SJCRH30 (cell line): ENCODE results near the gene NACAD. TPM values are rescaled to one million over a fixed set of nuclear protein-coding genes. Genes with fewer than 3 reads are reported as not detected.

Experiments used
- DNase-seq, 2 experiments: peaks; one replicate each; pipeline ENCODE4 v3.0.0-alpha.2; 2015 to 2020
- H3K27ac ChIP-seq: fragments of 250-450 bp; sonication (Bioruptor Pico); 2 replicates; pipeline ENCODE4 v1.5.1; 2020; ENCODE audit warnings: mild to moderate bottlenecking, moderate library complexity
- H3K27me3 ChIP-seq: fragments of 250-450 bp; sonication (Bioruptor Pico); 2 replicates; pipeline ENCODE4 v1.5.1; 2020; ENCODE audit warnings: mild to moderate bottlenecking, moderate library complexity
- H3K36me3 ChIP-seq: fragments of 250-450 bp; sonication (Bioruptor Pico); 2 replicates; pipeline ENCODE4 v1.5.1; 2020; ENCODE audit warnings: mild to moderate bottlenecking, moderate library complexity
- H3K4me1 ChIP-seq: fragments of 250-450 bp; sonication (Bioruptor Pico); 2 replicates; pipeline ENCODE4 v1.5.1; 2020; ENCODE audit warnings: mild to moderate bottlenecking, moderate library complexity
- H3K4me3 ChIP-seq: fragments of 250-450 bp; sonication (Bioruptor Pico); 2 replicates; pipeline ENCODE4 v1.5.1; 2020; ENCODE audit warnings: mild to moderate bottlenecking, moderate library complexity
- H3K9me3 ChIP-seq: fragments of 250-450 bp; sonication (Bioruptor Pico); replicated peaks from 2 replicates; pipeline ENCODE4 v1.5.1; 2020; ENCODE audit warnings: mild to moderate bottlenecking, moderate library complexity
- total RNA-seq: library from RNA; depleted of rRNA; stranded (reverse); fragments of >200 nt; shearing (Covaris generic); gene quantifications from 2 replicates; pipeline ENCODE4 v1.2.3, GENCODE V29; 2014

NACAD gene
- total RNA-seq, 1 experiment from 2014 or later: 4.8 TPM

DNA sequence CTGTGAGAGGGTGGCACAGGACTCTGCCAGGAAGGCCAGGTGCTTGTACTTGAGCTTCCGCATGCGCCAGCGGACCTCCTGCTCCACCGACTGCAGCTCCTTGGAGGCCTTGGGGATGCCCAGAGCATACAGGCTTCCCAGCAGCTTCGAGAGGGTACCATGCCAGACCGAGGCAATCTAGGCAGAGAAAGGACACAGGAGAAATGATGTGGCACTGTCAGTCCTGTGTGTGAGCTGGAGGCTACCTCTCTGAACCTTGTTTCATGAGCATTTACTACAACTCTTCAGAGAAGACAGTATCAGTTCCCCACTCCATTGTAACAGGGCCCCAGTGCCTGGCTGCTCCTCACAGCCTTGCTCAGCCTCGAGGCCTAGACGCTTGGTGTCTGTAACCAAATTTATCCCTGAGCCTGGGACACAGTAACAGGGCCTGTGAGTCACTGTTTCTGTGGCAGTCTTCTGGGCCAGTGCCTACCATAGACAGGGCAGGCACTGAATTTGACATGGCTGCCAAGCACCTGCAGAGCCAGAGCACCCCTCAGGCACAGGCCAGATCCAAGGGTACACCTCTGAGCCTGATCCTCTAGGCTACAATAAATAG is 16.9 kb upstream of the NACAD start:
- Histone ChIP-seq H3K4me3 (no peak overlapping the region), H3K36me3 (peaks cover 87% of the 10 kb centered on the region), H3K27me3 (no peaks in the 10 kb centered on the region), H3K9me3 (no peaks in the 10 kb centered on the region), H3K27ac (no peak overlapping the region), H3K4me1 (0 out of 2 replicates have a peak, but pooled peaks cover 3% of the 10 kb centered on the region)
- DNase-seq: no peak

DNA sequence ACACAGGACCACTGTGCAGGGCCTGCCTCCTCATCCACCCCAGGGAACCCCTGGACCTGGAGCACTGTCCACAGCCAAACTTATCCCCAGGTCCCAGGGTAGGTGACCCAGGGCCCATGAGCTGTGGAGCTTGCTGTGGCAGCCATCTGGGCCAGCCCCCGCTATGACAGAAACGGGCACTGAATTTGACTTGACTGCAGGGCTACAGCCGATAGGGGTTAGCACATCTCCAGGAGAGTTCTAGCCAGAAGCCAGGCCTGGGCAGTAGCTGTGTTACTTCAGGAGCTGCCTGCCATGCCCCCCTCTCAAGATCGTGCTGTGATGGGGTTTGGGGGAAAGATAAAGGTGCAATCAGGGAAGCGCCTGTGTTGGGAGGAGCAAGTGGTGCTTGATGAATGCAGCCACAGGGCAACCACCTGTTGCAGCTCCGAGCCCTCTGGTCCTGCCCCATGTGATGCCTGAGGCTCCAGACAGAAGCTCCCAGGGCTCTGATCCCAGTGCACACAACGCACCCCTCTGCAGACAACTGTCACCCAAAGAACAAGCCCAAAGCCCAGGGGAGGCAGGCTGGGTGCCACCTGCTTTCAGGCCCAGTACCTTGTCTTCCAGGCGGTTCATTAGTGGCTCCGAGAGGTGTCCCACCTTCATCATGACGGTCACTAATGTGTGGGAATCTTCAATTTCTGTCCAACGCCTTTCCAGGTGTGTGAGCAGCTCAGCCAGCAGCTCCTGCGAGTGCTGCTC is 16.2 kb upstream of the NACAD start:
- Histone ChIP-seq H3K27ac (no peak overlapping the region), H3K4me1 (no peaks in the 10 kb centered on the region), H3K4me3 (no peak overlapping the region), H3K9me3 (no peaks in the 10 kb centered on the region), H3K27me3 (no peaks in the 10 kb centered on the region), H3K36me3 (peaks cover 93% of the 10 kb centered on the region)
- DNase-seq: no peak

DNA sequence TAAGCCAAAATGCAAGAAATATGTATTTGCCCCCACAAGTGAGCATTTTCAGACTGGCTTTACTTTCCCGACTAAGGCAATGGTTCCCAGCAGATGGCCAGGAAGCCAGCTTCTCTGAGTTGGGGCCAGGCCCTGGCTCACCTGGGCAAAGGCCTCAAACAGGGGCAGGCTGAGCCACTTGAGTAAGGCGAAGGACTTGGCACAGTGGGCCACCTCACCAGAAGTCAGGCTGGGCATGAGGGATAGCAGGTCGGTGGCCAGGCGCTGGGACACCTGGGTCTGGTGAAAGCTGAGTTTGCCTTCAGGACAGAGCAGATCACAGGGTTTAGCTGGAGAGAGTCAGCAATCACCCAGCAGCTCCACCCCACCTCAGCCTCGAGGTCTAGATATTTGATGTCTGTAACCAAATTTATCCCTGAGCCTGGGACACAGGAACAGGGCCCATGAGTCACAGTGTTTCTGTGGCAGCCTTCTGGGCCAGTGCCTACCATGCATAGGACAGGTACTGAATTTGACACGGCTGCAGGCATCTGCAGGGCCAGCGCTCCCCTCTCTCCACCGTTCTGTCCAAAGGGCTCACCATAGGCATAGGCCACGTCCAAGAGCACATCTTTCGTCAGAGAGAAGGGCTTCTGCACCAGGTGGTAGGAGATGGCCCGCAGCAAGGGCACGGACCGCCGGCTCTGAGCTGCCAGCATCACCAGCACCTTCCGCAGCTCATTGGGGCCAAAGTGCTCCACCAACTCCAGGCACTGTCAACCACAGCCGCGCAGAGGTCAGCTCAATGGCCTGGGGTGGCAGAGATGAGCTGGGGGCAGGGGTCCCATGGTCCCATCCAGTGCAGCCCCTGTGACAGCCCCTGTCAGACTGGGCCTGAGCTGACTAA is 15.4 kb upstream of the NACAD start:
- H3K4me1 ChIP-seq: no peaks in the 10 kb centered on the region
- H3K9me3 ChIP-seq: no peaks in the 10 kb centered on the region
- H3K27me3 ChIP-seq: no peaks in the 10 kb centered on the region
- DNase-seq: no peak
- no peak overlapping the region for H3K27ac ChIP-seq
- peaks cover 98% of the 10 kb centered on the region for H3K36me3 ChIP-seq
- no peak overlapping the region for H3K4me3 ChIP-seq

DNA sequence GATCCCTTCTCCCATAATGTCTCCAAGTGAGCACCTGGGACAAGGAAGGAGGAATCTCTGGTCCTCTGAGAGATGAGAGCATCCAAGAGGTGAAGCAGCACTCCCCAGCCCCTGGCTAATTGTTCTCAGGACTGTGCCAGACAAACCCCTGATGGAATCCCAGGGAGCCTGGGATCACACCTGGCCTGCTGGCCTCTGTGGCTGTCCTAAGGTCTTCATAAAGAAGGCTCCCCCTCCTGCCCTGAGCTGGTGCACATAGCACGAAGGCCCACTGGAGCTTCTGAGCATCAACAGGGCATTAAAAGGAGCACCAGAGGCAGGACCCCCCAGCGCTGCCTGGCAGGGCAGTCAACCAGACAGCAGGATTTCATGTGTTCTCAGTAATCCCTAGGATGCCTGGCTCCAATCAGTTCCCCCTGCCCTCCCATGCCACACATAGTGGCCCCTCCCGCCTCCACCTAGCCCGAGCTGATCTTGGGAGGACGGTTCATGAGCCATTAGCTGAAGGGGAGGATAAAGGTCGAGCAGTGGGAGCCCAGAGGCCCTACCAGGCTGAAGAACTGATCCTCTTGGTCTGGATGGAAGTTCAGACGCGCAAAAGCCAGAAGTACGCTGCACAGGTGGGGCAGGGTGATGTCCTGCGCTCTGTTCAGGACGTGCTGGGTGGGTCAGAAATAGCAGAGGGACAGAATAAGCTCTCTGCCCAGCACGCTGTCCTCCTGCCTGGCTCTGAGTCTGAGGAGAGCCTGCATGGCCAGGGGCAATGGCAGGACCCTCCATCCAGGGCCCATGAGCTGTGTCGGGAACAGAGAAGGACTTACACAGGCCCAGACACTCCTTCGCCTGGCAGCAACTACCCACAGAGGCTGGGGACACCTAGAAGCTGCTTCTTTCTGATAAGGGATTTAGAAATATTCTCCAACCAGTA is 14.3 kb upstream of the NACAD start:
- Histone ChIP-seq H3K27me3 (no peaks in the 10 kb centered on the region), H3K9me3 (no peaks in the 10 kb centered on the region), H3K27ac (no peak overlapping the region), H3K36me3 (peaks cover 95% of the 10 kb centered on the region), H3K4me1 (no peaks in the 10 kb centered on the region), H3K4me3 (no peak overlapping the region)
- DNase-seq: no peak

DNA sequence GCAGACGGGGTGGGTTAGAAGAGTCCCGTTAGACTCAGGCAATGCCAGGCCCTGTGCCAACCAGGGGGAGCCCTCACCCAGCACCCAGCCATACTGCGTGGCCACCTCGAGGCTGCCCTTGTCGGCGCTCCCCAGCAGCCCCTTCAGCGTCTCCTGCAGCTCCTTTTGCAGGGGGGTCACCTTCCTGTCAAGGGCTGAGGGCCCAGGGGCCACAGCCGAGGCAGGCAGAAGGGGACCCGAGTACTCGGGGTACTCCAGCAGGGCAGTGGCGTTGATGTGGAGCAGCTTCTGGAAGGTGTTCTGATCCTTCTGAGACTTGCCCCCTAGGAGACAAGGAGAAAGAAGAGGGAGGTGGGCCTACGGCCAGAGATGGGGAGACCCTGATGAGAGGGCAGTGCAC is 13.0 kb upstream of the NACAD start:
- no peaks in the 10 kb centered on the region for H3K4me1 ChIP-seq
- H3K27ac ChIP-seq: no peak overlapping the region
- H3K9me3 ChIP-seq: no peaks in the 10 kb centered on the region
- no peaks in the 10 kb centered on the region for H3K27me3 ChIP-seq
- no peak for DNase-seq
- peaks cover 82% of the 10 kb centered on the region for H3K36me3 ChIP-seq
- no peak overlapping the region for H3K4me3 ChIP-seq

DNA sequence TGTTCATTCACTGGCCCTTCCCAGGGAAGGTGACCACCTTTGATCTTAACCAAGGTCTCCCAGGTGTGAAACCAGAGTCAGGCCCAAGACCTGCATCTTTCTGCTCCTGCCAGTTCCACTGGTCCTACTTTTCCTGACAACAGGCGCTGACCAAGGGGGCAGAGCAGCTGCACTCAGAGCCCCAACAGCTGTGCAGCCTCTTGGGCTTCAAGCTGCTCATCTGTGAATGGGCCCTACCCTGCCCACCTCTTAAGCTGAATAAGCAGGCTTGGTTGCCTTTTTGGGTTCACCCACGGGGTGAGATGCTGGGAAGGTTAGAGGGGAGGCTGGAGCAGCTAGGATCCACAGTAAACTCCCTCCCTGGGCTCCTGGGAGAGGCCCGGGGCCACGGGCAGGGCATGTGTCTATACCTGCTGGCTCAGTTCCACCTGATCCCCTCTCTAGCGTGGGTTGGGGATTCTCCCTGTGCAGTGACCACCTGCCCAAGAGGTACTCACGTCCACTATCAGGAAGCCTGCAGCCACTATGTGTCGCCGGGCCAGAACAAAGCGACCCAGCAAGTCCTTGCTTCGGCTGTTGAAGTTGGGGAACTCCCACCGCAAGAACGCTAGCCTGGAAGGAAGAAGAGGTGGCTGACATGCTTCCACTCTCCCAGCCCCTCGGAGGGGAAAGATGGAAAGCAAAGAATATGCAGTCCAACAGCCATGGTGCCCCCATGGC is 12.2 kb upstream of the NACAD start:
- no peak for DNase-seq
- Histone ChIP-seq H3K27ac (no peak overlapping the region), H3K4me1 (no peaks in the 10 kb centered on the region), H3K4me3 (no peak overlapping the region), H3K9me3 (no peaks in the 10 kb centered on the region), H3K27me3 (no peaks in the 10 kb centered on the region), H3K36me3 (peaks cover 74% of the 10 kb centered on the region)

DNA sequence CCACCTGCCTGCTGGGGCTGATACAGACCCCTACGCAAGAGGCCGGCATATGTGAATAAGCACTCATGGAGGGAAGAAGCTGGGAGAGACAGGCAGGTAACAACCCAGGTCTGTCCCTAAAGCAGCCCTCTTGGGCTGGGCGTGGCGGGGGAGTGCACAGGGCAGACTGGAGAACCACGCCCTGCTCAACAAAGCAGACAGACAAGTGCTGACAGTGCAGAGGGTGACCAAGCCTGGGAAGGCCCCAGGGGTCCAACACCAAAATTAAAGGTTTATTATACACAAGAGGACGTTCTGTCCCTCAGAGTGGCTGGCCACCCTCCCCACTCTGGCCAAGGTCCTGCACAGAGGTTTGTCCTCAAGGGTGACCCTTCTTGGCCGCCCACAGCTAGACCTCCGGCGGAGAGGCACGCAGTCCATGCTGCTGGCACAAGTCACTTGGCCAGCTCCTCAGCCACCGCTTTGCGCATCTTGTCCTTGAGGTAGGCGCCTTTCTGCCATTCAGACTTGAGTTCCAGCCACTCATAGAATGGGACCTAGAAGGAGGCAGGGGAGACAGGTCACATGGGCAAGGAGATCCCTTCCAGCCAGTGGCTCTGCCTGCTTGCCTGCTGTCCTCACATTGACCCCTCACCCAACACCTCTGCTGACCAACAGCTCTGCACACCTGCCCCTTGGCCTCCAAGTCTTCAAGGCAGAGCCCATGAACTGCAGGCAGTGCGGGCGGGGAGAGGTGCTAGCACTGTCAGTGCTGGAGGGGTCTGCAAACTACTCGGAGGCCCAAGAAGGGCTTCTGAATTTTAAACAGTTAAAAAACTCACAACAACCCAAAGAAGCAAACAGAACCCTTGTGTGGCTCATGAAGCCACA is 11.4 kb upstream of the NACAD start:
- no peak overlapping the region for H3K4me3 ChIP-seq
- H3K36me3 ChIP-seq: peaks cover 68% of the 10 kb centered on the region
- no peaks in the 10 kb centered on the region for H3K27me3 ChIP-seq
- H3K9me3 ChIP-seq: no peaks in the 10 kb centered on the region
- H3K4me1 ChIP-seq: no peaks in the 10 kb centered on the region
- DNase-seq: no peak
- H3K27ac ChIP-seq: no peak overlapping the region

DNA sequence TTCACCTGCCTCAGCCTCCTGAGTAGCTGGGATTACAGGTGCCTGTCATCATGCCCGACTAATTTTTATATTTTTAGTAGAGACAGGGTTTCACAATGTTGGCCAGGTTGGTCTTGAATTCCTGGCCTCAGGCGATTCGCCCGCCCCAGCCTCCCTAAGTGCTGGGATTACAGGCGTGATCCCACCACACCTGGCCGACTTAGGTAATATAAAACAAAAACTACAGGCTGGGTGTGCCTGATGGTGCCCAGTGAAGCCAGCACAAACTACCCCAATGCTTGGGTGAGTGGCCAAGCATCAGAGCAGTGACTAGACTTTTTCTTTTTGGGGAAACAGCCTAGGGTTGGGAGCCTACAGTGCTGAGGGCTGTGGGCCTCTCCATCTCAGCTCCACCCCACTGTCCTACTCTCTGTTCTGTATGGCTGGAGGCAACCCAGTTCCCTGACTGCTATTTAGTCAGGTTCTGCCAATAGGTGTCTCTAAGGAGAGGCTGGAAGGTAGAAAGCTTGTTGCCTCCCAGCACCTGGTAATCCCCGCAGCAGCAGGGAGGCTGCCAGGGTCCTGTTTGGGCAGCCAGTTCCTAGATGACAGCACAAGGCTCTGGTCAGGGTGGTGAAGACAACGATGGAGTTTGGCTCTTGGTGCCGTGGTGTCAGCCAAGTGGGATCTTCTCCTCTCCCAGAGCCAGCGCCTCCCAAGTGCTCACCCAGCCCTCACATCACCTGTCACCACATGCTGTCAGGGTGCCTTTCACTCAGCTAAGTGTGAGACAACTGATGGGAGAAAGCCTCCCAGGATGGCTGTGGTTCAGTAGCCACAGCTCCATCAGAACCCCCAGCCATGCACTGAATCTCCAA is 10.4 kb upstream of the NACAD start:
- Histone ChIP-seq H3K27ac (no peak overlapping the region), H3K36me3 (peaks cover 59% of the 10 kb centered on the region), H3K4me3 (no peak overlapping the region), H3K9me3 (no peaks in the 10 kb centered on the region), H3K4me1 (no peaks in the 10 kb centered on the region), H3K27me3 (no peaks in the 10 kb centered on the region)
- no peak for DNase-seq

DNA sequence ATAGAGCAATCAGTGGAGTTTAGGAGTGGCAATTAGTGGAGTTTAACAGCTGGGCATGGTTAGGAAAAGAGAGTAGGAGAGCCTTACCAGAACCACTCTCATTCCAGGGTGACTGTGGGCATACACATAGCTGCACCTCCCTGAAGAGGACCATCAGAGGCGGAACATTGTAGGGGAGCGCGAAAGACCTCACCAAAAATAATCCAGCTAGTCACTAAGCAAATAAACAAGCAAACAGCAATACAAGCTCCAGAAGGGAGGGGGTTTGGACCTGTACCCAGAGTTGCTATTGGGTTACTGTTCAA is 4.1 kb upstream of the NACAD start:
- Histone ChIP-seq H3K9me3 (no peaks in the 10 kb centered on the region), H3K36me3 (no peaks in the 10 kb centered on the region), H3K4me1 (peaks cover 8% of the 10 kb centered on the region), H3K27ac (no peak overlapping the region), H3K4me3 (no peak overlapping the region), H3K27me3 (no peaks in the 10 kb centered on the region)
- DNase-seq: no peak

DNA sequence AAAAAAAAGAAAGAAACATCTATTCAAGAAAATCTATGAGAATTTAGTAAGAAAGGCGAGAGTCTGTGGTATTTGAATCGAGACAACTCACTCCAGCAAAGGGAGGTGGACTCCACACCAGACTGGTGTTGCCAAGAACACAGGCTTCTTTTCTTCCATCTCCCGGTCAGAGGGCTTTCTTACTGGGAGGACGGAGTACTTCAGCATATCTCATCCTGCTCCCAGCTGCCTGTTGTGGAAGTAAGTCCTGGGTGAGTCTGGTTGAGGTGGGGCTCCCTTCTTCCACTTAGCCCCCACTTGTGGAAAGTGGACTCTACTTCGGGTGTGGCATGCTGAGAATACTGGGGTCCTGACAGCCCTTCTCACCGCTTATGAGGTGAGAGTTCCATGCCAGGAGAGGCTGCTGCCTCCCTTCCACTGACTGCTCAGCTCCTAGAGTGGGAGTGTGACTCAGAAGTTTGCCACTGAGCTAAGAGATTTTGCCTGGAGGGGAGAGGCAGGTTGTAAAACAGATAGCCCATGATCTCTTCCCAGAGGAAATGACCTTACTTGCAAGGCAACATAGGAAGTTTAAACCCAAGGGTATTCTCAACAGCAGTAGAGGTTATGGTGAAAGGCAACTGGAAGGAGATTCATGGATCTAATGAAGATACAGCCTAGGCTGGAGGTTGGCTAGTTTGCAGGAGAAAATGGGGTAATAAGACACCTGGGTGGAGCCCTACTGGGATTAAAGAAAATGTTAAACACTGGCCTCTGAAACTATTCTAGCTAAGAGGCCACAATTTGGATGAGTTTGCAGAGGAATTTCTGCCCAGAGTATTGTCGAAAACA is 3.5 kb upstream of the NACAD start:
- Histone ChIP-seq H3K4me3 (no peak overlapping the region), H3K27ac (no peak overlapping the region), H3K4me1 (peaks cover 8% of the 10 kb centered on the region), H3K9me3 (no peaks in the 10 kb centered on the region), H3K36me3 (no peaks in the 10 kb centered on the region), H3K27me3 (no peaks in the 10 kb centered on the region)
- peak in 1 of 2 experiments; percentile 48 for DNase-seq

DNA sequence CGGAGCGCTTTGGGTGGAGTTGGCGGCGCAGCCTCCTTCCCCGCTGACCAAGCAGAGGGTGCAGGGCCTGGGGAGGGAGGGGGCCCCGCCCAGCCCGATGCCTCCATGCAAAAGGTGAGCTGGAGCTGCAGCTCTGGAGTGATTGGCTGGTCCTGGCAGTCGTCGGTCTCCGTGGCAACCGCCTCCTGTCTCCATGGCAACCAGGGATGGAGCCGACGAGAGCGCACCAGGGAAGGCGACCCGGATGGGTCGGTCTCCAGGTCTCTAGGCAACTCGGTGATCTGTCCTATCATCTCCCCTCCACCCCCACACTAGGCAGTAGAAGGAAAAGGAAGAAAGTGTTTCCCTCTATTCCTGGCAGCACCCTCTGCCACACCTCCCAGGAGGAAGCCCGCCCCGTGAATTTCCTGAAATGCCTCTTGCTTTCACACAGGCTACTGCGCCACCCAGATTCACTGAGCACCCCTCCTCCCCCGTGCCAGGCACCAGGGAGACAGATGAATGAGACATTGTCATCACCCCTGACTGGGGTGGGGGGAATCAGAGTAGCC is 647 bp upstream of the NACAD start:
- H3K4me3 ChIP-seq: peak overlapping the region; percentile 64
- H3K27me3 ChIP-seq: no peaks in the 10 kb centered on the region
- peak; percentile 75 to 79 for DNase-seq
- no peak overlapping the region for H3K27ac ChIP-seq
- no peaks in the 10 kb centered on the region for H3K36me3 ChIP-seq
- peaks cover 8% of the 10 kb centered on the region for H3K4me1 ChIP-seq
- H3K9me3 ChIP-seq: no peaks in the 10 kb centered on the region
